Endothelial cell of umbilical vein (primary cell): ENCODE data around the gene SHROOM2. TPM values are rescaled to one million over a fixed set of nuclear protein-coding genes. Genes with fewer than 3 reads are reported as not detected.

Source experiments
- BruUV-seq: library from RNA; stranded (reverse); fragments of 400-500 nt; replicated peaks from 2 replicates; lab custom pipeline; 2021; lab: Mats Ljungman, UMichigan
- CTCF ChIA-PET: fragments of 300-600, 350-600 bp; sonication (Branson Sonifier 250); formaldehyde crosslinking; loops from one replicate; lab custom pipeline; 2021; ENCODE audit warnings: antibody characterized with exemption, inconsistent platforms; lab: Charles Lee
- POLR2A ChIA-PET: fragments of 300-600, 350-600 bp; sonication (Branson Sonifier 250); formaldehyde crosslinking; loops from one replicate; lab custom pipeline; 2021; ENCODE audit warnings: antibody characterized with exemption, inconsistent platforms; lab: Charles Lee
- DNase-seq: peaks from one replicate; pipeline ENCODE4 v3.0.0-alpha.2; 2011; ENCODE audit warnings: low read depth, low spot score
- FAIRE-seq: peaks from 2 replicates; lab custom pipeline; 2011; peaks lifted over from hg19 to GRCh38; lab: Jason Lieb, UNC
- H2AFZ ChIP-seq: 2 replicates; pipeline ENCODE4 v1.6.0; 2012; ENCODE audit warnings: low read depth, low read length, control low read depth, inconsistent platforms
- H3K27ac ChIP-seq: 2 replicates; pipeline ENCODE4 v1.5.1; 2011; ENCODE audit warnings: low read depth, mild to moderate bottlenecking, control low read depth, low read length, moderate library complexity; ENCODE audit not compliant: insufficient read depth
- H3K27me3 ChIP-seq, 2 experiments: 2 replicates each; pipeline versions ENCODE4 v1.6.0 to v1.6.1; 2011; ENCODE audit warnings: low read length in 2 of 2, mixed read lengths in 1 of 2; ENCODE audit not compliant: control insufficient read depth in 2 of 2, insufficient read depth in 2 of 2
- H3K36me3 ChIP-seq, 2 experiments: 2 replicates in 1 of 2; 3 replicates in 1 of 2; pipeline ENCODE4 v1.5.1; 2011; ENCODE audit warnings: low read length in 2 of 2, mild to moderate bottlenecking in 1 of 2, moderate library complexity in 1 of 2; ENCODE audit not compliant: control insufficient read depth in 2 of 2, insufficient read depth in 2 of 2; ENCODE audit errors: extremely low read depth in 1 of 2
- H3K4me1 ChIP-seq: 3 replicates; pipeline ENCODE4 v1.5.1; 2011; ENCODE audit warnings: mild to moderate bottlenecking, low read length; ENCODE audit not compliant: control insufficient read depth, insufficient read depth; ENCODE audit errors: extremely low read depth
- H3K4me2 ChIP-seq: 2 replicates; pipeline ENCODE4 v1.6.1; 2011; ENCODE audit warnings: low read length, control low read depth, mixed read lengths; ENCODE audit not compliant: insufficient read depth
- H3K4me3 ChIP-seq, 3 experiments: fragments of 200-600 bp in 1 of 3; sonication (generic), shearing (Covaris generic) in 1 of 3; replicated peaks in 1 of 3; 2 replicates each; pipeline ENCODE4 v1.5.1; 2011 to 2016; ENCODE audit warnings: control low read depth in 3 of 3, low read length in 3 of 3, mild to moderate bottlenecking in 2 of 3, inconsistent platforms in 1 of 3, low read depth in 1 of 3, moderate library complexity in 1 of 3; ENCODE audit not compliant: insufficient read depth in 1 of 3
- H3K79me2 ChIP-seq: 2 replicates; pipeline ENCODE4 v1.6.0; 2012; ENCODE audit warnings: low read length, inconsistent platforms; ENCODE audit not compliant: control insufficient read depth, insufficient read depth
- H3K9ac ChIP-seq: replicated peaks from 2 replicates; pipeline ENCODE3; 2011; ENCODE audit warnings: low read length, control low read depth; ENCODE audit not compliant: insufficient read depth; ENCODE audit errors: extremely low read depth
- H3K9me1 ChIP-seq: replicated peaks from 3 replicates; pipeline ENCODE4 v1.6.0; 2011; ENCODE audit warnings: mild to moderate bottlenecking, low read length; ENCODE audit not compliant: control insufficient read depth, insufficient read depth; ENCODE audit errors: extremely low read depth
- H3K9me3 ChIP-seq: replicated peaks from 2 replicates; pipeline ENCODE4 v1.5.1; 2012; ENCODE audit warnings: low read length, inconsistent platforms; ENCODE audit not compliant: control insufficient read depth, insufficient read depth
- H4K20me1 ChIP-seq: replicated peaks from 2 replicates; pipeline ENCODE3; 2011; ENCODE audit warnings: mild to moderate bottlenecking, low read length; ENCODE audit not compliant: control insufficient read depth, insufficient read depth; ENCODE audit errors: extremely low read depth
- EZH2 ChIP-seq: IDR thresholded peaks from 2 replicates; pipeline ENCODE4 v1.6.1; 2012; ENCODE audit warnings: borderline replicate concordance, low read depth, mild to moderate bottlenecking, moderate library complexity, low read length, inconsistent platforms; ENCODE audit not compliant: severe bottlenecking
- FOS ChIP-seq: IDR thresholded peaks from 2 replicates; pipeline ENCODE4 v1.6.1; 2011; ENCODE audit warnings: mild to moderate bottlenecking, low read length, moderate library complexity, borderline replicate concordance; ENCODE audit not compliant: insufficient read depth
- GATA2 ChIP-seq: IDR thresholded peaks from 2 replicates; pipeline ENCODE4 v1.7.0; 2011; ENCODE audit warnings: low read depth, mild to moderate bottlenecking, moderate library complexity, mixed read lengths, low read length; ENCODE audit not compliant: insufficient read length, insufficient read depth
- JUN ChIP-seq: IDR thresholded peaks from 2 replicates; pipeline ENCODE4 v1.6.1; 2011; ENCODE audit warnings: borderline replicate concordance, low read depth; ENCODE audit not compliant: insufficient read length, insufficient read depth
- MAX ChIP-seq: IDR thresholded peaks from 2 replicates; pipeline ENCODE4 v1.6.1; 2011; ENCODE audit not compliant: insufficient read depth, insufficient read length
- MYC ChIP-seq: IDR thresholded peaks from one replicate; pipeline ENCODE4 v1.6.1; 2011; ENCODE audit warnings: mild to moderate bottlenecking, low read depth, low read length
- POLR2A ChIP-seq: IDR thresholded peaks from 2 replicates; pipeline ENCODE4 v1.6.1; 2012; ENCODE audit warnings: low read depth, mild to moderate bottlenecking, control low read depth, low read length
- POLR2AphosphoS5 ChIP-seq: IDR thresholded peaks from 2 replicates; pipeline ENCODE4 v1.6.1; 2012; ENCODE audit warnings: low read depth, mild to moderate bottlenecking, control low read depth, low read length, moderate library complexity; ENCODE audit not compliant: insufficient read depth
- dilution Hi-C: fragments of 300-500 bp; cut with MboI; formaldehyde crosslinking; loops from one replicate; pipeline ENCODE4 v1.15.0; 2019; ENCODE audit warnings: low sequenced_read_pairs; ENCODE audit not compliant: extremely low pct_ligation_motif_present
- intact Hi-C: fragments of 100-400 bp; cut with micrococcal nuclease; formaldehyde crosslinking; loops from one replicate; pipeline ENCODE4 v1.10.0; 2022
- polyA plus RNA-seq, 4 experiments: library from polyadenylated mRNA; depleted of rRNA in 3 of 4; stranded (reverse) in 3 of 4; unstranded in 1 of 4; fragments of >200 nt; gene quantifications; 2 replicates each; pipeline versions ENCODE4 v1.2.1 to v1.2.3, GENCODE V29; 2011 to 2012; ENCODE audit warnings: missing spikeins in 1 of 4
- total RNA-seq: library from RNA; stranded (reverse); gene quantifications from 2 replicates; pipeline ENCODE4 v1.2.3, GENCODE V29; 2021
- TF ChIP-seq, protein P1 (sequence below), 2 donors: IDR thresholded peaks; 1 replicate in 1 of 2; 2 replicates in 1 of 2; pipeline ENCODE4 v1.5.1; 2011; ENCODE audit warnings: low read length in 2 of 2, mild to moderate bottlenecking in 2 of 2, moderate library complexity in 2 of 2, control low read depth in 1 of 2, inconsistent platforms in 1 of 2, low read depth in 1 of 2; ENCODE audit not compliant: insufficient read depth in 1 of 2; ENCODE audit errors: extremely low read depth in 1 of 2

SHROOM2 gene
- total and polyA plus RNA-seq, 2 donors (not counting 3 experiments of a cell fraction or from before 2014, with no cell fraction given), result 3.7 to 11.8 TPM

- no peak for TF ChIP-seq EZH2
- no peak for TF ChIP-seq POLR2A
- TF ChIP-seq, protein P1, sequence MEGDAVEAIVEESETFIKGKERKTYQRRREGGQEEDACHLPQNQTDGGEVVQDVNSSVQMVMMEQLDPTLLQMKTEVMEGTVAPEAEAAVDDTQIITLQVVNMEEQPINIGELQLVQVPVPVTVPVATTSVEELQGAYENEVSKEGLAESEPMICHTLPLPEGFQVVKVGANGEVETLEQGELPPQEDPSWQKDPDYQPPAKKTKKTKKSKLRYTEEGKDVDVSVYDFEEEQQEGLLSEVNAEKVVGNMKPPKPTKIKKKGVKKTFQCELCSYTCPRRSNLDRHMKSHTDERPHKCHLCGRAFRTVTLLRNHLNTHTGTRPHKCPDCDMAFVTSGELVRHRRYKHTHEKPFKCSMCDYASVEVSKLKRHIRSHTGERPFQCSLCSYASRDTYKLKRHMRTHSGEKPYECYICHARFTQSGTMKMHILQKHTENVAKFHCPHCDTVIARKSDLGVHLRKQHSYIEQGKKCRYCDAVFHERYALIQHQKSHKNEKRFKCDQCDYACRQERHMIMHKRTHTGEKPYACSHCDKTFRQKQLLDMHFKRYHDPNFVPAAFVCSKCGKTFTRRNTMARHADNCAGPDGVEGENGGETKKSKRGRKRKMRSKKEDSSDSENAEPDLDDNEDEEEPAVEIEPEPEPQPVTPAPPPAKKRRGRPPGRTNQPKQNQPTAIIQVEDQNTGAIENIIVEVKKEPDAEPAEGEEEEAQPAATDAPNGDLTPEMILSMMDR (IDR thresholded peaks at IDR 0.05; ENCODE audit: extremely low read depth in 1 of 2, insufficient read depth in 1 of 2, low read depth in 1 of 2, low read length in 2 of 2), result no peak
- TF ChIP-seq MAX, result no peak
- no peak for TF ChIP-seq POLR2AphosphoS5
- no peak for TF ChIP-seq GATA2
- TF ChIP-seq MYC, result no peak
- TF ChIP-seq JUN, result no peak
- TF ChIP-seq FOS, result no peak
- intact Hi-C loops, result loop anchor here (10.0 kb wide), 1 partner anchor 634 kb away; no protein-coding TSS in a partner anchor
- Histone ChIP-seq H3K27ac (no peak overlapping the region), H4K20me1 (no peaks in the 10 kb centered on the region), H3K27me3 (no peaks in the 10 kb centered on the region), H3K9me3 (no peaks in the 10 kb centered on the region), H3K9ac (no peak overlapping the region), H3K9me1 (no peaks in the 10 kb centered on the region), H3K4me3 (no peak overlapping the region), H3K36me3 (no peaks in the 10 kb centered on the region), H2AFZ (no peak overlapping the region), H3K4me1 (peaks cover 3% of the 10 kb centered on the region), H3K79me2 (no peaks in the 10 kb centered on the region), H3K4me2 (no peak overlapping the region)
- no TSS peak for BruUV-seq
- POLR2A ChIA-PET, result no interaction called here
- CTCF ChIA-PET, result no interaction called here
- no peak for FAIRE-seq
- DNase-seq, result no peak
- dilution Hi-C loops, result no loop called here
Observed at GRCh38 chrX:9980401-9980800, 194.2 kb downstream of the SHROOM2 start.
